DMS114 treated with DMSO at 0.1 percent for 48 hours (cell line): ENCODE data around the gene NMUR1.
"Not testable (repeated sequence)": the region's sequence is repeated elsewhere in the genome, so short reads cannot be mapped to it uniquely, and the experiment has no call there.

Experiments used
- DNase-seq: peaks from one replicate; lab custom pipeline; 2025; ENCODE audit not compliant: unreplicated experiment; lab: John Stamatoyannopoulos, UW

NMUR1 gene

GRCh38 chr2:231530099-231531011 is at the start of gene NMUR1:
Gene NMUR1 (minus strand): TSS chr2:231530445. CDS start chr2:231530361, 84 bp downstream.
- DNase-seq, result no peak

- DNase-seq, result no peak
Measured at GRCh38 chr2:231579560-231579959, 49.3 kb upstream of the NMUR1 start.

- not testable (repeated sequence) for DNase-seq
Measured at GRCh38 chr2:231578655-231579054, 48.4 kb upstream of the NMUR1 start.

GRCh38 chr2:231576465-231576864 is 46.2 kb upstream of the NMUR1 start:
- no peak for DNase-seq

- no peak for DNase-seq
Measured at GRCh38 chr2:231575612-231576256, 45.5 kb upstream of the NMUR1 start.

GRCh38 chr2:231573698-231574421 is 43.6 kb upstream of the NMUR1 start:
- no peak for DNase-seq

- DNase-seq, result no peak
Measured at GRCh38 chr2:231573096-231573495, 42.9 kb upstream of the NMUR1 start.

- DNase-seq, result no peak
Measured at GRCh38 chr2:231571661-231572191, 41.5 kb upstream of the NMUR1 start.

GRCh38 chr2:231570915-231571314 is 40.7 kb upstream of the NMUR1 start:
- not testable (repeated sequence) for DNase-seq

- no peak for DNase-seq
Measured at GRCh38 chr2:231568785-231569435, 38.7 kb upstream of the NMUR1 start.

- DNase-seq, result no peak
Measured at GRCh38 chr2:231568098-231568784, 38.0 kb upstream of the NMUR1 start.

- no peak for DNase-seq
Measured at GRCh38 chr2:231567159-231567558, 36.9 kb upstream of the NMUR1 start.

GRCh38 chr2:231565887-231566594 is 35.8 kb upstream of the NMUR1 start:
- no peak for DNase-seq

GRCh38 chr2:231563378-231563961 is 33.2 kb upstream of the NMUR1 start:
- peak; percentile 25 for DNase-seq

GRCh38 chr2:231557571-231558217 is 27.4 kb upstream of the NMUR1 start:
- DNase-seq, result peak; percentile 53

- DNase-seq, result no peak
Measured at GRCh38 chr2:231556981-231557380, 26.7 kb upstream of the NMUR1 start.

GRCh38 chr2:231556496-231556895 is 26.3 kb upstream of the NMUR1 start:
- DNase-seq, result not testable (repeated sequence)

GRCh38 chr2:231554748-231555545 is 24.7 kb upstream of the NMUR1 start:
- no peak for DNase-seq
